SK-N-SH treated with all-trans-retinoic acid at 6 μM for 48 hours (cell line): ENCODE measurements around the gene SLC37A1.

ENCODE experiments used
- ATAC-seq: fragments of 200-7000 bp; cut with Tn5 transposase; 3 replicates; pipeline ENCODE4 v1.9.1; 2020; ENCODE audit warnings: mild to moderate bottlenecking, moderate library complexity
- ARNTL ChIP-seq: fragments of 450-650 bp; formaldehyde crosslinking; IDR thresholded peaks from 2 replicates; pipeline ENCODE4 v1.5.0; 2020; ENCODE audit warnings: low read depth, mild to moderate bottlenecking, moderate library complexity, borderline replicate concordance
- BACH2 ChIP-seq: fragments of 250-450 bp; sonication (Bioruptor Pico); IDR thresholded peaks from 2 replicates; pipeline ENCODE4 v1.9.0; 2021; ENCODE audit warnings: mild to moderate bottlenecking, borderline replicate concordance
- CSDC2 ChIP-seq: fragments of 250-450 bp; sonication (Bioruptor Pico); IDR thresholded peaks from 2 replicates; pipeline ENCODE4 v1.5.0; 2020; ENCODE audit warnings: mild to moderate bottlenecking, moderate library complexity
- ESRRG ChIP-seq: fragments of 250-450 bp; sonication (Bioruptor Pico); IDR thresholded peaks from 2 replicates; pipeline ENCODE4 v1.6.1; 2021; ENCODE audit warnings: mild to moderate bottlenecking
- GLIS3 ChIP-seq: fragments of 250-450 bp; sonication (Bioruptor Pico); IDR thresholded peaks from 2 replicates; pipeline ENCODE4 v1.5.0; 2020; ENCODE audit warnings: mild to moderate bottlenecking, moderate library complexity
- ISL1 ChIP-seq: fragments of 250-450 bp; sonication (Bioruptor Pico); IDR thresholded peaks from 2 replicates; pipeline ENCODE4 v2.1.2; 2022; ENCODE audit warnings: mild to moderate bottlenecking, moderate library complexity
- OSR1 ChIP-seq: fragments of 250-450 bp; sonication (Bioruptor Pico); IDR thresholded peaks from 2 replicates; pipeline ENCODE4 v1.8.0; 2022; ENCODE audit warnings: moderate library complexity, mild to moderate bottlenecking, inconsistent platforms
- PPARA ChIP-seq: fragments of 250-450 bp; sonication (Bioruptor Pico); IDR thresholded peaks from 2 replicates; pipeline ENCODE4 v1.5.0; 2020; ENCODE audit warnings: mild to moderate bottlenecking, borderline replicate concordance
- RARB ChIP-seq: fragments of 250-450 bp; sonication (Bioruptor Pico); IDR thresholded peaks from 2 replicates; pipeline ENCODE4 v1.8.0; 2021; ENCODE audit warnings: mild to moderate bottlenecking, moderate library complexity
- SNAI2 ChIP-seq: fragments of 250-450 bp; sonication (Bioruptor Pico); IDR thresholded peaks from 2 replicates; pipeline ENCODE4 v1.5.0; 2020; ENCODE audit warnings: mild to moderate bottlenecking, moderate library complexity
- TCF4 ChIP-seq: fragments of 250-450 bp; sonication (Bioruptor Pico); IDR thresholded peaks from 2 replicates; pipeline ENCODE4 v1.8.0; 2021; ENCODE audit warnings: mild to moderate bottlenecking, moderate library complexity, borderline replicate concordance
- TOX ChIP-seq: fragments of 250-450 bp; sonication (Bioruptor Pico); IDR thresholded peaks from 2 replicates; pipeline ENCODE4 v1.8.0; 2021; ENCODE audit warnings: mild to moderate bottlenecking, moderate library complexity, borderline replicate concordance
- ZC3H10 ChIP-seq: fragments of 250-450 bp; sonication (Bioruptor Pico); IDR thresholded peaks from 2 replicates; pipeline ENCODE4 v1.5.1; 2021; ENCODE audit warnings: mild to moderate bottlenecking, moderate library complexity
- ZFP3 ChIP-seq: fragments of 250-450 bp; sonication (Bioruptor Pico); IDR thresholded peaks from 2 replicates; pipeline ENCODE4 v1.5.0; 2020; ENCODE audit warnings: mild to moderate bottlenecking, moderate library complexity
- ZFP30 ChIP-seq: fragments of 450-650 bp; formaldehyde crosslinking; IDR thresholded peaks from 2 replicates; pipeline ENCODE4 v1.5.0; 2022; ENCODE audit warnings: mild to moderate bottlenecking, moderate library complexity
- ZNF565 ChIP-seq: fragments of 450-650 bp; formaldehyde crosslinking; conservative IDR thresholded peaks from 2 replicates; pipeline ENCODE4 v1.5.0; 2020; ENCODE audit warnings: low read depth, mild to moderate bottlenecking, moderate library complexity
- ZNF70 ChIP-seq: fragments of 450-650 bp; formaldehyde crosslinking; IDR thresholded peaks from 2 replicates; pipeline ENCODE4 v1.5.0; 2020; ENCODE audit warnings: mild to moderate bottlenecking, moderate library complexity
- ZNF8 ChIP-seq: fragments of 450-650 bp; formaldehyde crosslinking; IDR thresholded peaks from 2 replicates; pipeline ENCODE4 v1.5.0; 2020; ENCODE audit warnings: mild to moderate bottlenecking, moderate library complexity
- TF ChIP-seq, protein P1 (sequence below): fragments of 250-450 bp; sonication (Bioruptor Pico); IDR thresholded peaks from 2 replicates; pipeline ENCODE4 v1.5.0; 2020; ENCODE audit warnings: mild to moderate bottlenecking, moderate library complexity
- TF ChIP-seq, protein P2 (sequence below): fragments of 250-450 bp; sonication (Bioruptor Pico); IDR thresholded peaks from 2 replicates; pipeline ENCODE4 v1.5.1; 2020; ENCODE audit warnings: low read depth, mild to moderate bottlenecking, moderate library complexity
- TF ChIP-seq, protein P3 (sequence below): fragments of 250-450 bp; sonication (Bioruptor Pico); IDR thresholded peaks from 2 replicates; pipeline ENCODE4 v1.5.1; 2021; ENCODE audit warnings: mild to moderate bottlenecking, moderate library complexity
- TF ChIP-seq, protein P4 (sequence below): fragments of 250-450 bp; sonication (Bioruptor Pico); IDR thresholded peaks from 2 replicates; pipeline ENCODE4 v1.8.0; 2020; ENCODE audit warnings: mild to moderate bottlenecking, moderate library complexity, borderline replicate concordance

The SLC37A1 gene

DNA sequence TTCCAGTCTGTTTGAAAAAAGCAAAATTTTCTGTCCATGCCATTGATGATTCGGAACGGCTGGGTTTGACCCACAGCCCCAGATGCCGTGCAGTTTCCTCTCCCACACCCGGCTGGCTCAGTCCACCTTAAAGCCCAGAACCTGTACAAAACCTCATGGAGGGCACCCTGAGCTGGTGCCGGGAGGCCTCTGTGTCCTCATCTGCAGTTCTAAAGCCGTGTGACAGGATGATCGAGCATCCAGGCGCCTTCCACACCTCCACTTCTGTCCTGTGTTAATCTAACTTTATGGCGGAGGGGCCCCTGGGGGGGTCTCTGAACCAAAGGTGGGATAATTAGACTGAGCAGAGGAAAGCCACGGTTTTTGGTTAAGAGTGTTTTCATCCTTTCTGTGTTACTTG lies 49.6 kb downstream of the SLC37A1 start:
- TF ChIP-seq GLIS3 (CRISPR knock-in tag) (no peak), ISL1 (CRISPR knock-in tag) (no peak), ZNF565 (no peak), CSDC2 (CRISPR knock-in tag) (no peak), ZNF8 (CRISPR knock-in tag) (no peak), PPARA (CRISPR knock-in tag) (no peak), TCF4 (CRISPR knock-in tag) (no peak), BACH2 (CRISPR knock-in tag) (no peak)
- no peak for ATAC-seq

DNA sequence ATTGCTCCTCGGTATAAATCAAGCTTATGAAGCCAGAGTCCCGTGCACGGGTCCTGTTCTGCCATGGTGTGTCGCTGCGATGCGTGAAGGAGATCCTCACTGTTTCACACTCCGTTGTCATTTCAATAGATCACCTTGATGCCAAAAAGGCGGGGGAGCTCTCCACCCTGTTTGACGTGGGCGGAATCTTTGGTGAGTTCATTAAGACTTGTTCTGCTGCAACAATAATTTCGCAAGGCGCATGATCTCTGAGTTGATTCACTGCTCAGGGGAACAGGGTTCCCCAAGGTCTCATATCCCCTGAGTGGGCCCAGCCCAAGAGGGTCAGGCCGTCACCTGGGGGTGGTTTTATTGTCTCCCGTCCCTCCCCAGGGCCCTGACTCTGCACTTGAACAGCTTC lies 50.0 kb downstream of the SLC37A1 start:
- ATAC-seq = no peak
- TF ChIP-seq ARNTL (CRISPR knock-in tag) = no peak
- TF ChIP-seq RARB (CRISPR knock-in tag) = no peak
- TF ChIP-seq GLIS3 (CRISPR knock-in tag) = no peak
- no peak for TF ChIP-seq ZNF565
- TF ChIP-seq ZFP30 = no peak
- TF ChIP-seq, protein P1, sequence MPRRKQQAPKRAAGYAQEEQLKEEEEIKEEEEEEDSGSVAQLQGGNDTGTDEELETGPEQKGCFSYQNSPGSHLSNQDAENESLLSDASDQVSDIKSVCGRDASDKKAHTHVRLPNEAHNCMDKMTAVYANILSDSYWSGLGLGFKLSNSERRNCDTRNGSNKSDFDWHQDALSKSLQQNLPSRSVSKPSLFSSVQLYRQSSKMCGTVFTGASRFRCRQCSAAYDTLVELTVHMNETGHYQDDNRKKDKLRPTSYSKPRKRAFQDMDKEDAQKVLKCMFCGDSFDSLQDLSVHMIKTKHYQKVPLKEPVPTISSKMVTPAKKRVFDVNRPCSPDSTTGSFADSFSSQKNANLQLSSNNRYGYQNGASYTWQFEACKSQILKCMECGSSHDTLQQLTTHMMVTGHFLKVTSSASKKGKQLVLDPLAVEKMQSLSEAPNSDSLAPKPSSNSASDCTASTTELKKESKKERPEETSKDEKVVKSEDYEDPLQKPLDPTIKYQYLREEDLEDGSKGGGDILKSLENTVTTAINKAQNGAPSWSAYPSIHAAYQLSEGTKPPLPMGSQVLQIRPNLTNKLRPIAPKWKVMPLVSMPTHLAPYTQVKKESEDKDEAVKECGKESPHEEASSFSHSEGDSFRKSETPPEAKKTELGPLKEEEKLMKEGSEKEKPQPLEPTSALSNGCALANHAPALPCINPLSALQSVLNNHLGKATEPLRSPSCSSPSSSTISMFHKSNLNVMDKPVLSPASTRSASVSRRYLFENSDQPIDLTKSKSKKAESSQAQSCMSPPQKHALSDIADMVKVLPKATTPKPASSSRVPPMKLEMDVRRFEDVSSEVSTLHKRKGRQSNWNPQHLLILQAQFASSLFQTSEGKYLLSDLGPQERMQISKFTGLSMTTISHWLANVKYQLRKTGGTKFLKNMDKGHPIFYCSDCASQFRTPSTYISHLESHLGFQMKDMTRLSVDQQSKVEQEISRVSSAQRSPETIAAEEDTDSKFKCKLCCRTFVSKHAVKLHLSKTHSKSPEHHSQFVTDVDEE (CRISPR knock-in tag) = no peak
- TF ChIP-seq, protein P2, sequence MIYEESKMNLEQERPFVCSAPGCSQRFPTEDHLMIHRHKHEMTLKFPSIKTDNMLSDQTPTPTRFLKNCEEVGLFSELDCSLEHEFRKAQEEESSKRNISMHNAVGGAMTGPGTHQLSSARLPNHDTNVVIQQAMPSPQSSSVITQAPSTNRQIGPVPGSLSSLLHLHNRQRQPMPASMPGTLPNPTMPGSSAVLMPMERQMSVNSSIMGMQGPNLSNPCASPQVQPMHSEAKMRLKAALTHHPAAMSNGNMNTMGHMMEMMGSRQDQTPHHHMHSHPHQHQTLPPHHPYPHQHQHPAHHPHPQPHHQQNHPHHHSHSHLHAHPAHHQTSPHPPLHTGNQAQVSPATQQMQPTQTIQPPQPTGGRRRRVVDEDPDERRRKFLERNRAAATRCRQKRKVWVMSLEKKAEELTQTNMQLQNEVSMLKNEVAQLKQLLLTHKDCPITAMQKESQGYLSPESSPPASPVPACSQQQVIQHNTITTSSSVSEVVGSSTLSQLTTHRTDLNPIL (CRISPR knock-in tag) = no peak
- TF ChIP-seq TCF4 (CRISPR knock-in tag) = no peak
- TF ChIP-seq, protein P3, sequence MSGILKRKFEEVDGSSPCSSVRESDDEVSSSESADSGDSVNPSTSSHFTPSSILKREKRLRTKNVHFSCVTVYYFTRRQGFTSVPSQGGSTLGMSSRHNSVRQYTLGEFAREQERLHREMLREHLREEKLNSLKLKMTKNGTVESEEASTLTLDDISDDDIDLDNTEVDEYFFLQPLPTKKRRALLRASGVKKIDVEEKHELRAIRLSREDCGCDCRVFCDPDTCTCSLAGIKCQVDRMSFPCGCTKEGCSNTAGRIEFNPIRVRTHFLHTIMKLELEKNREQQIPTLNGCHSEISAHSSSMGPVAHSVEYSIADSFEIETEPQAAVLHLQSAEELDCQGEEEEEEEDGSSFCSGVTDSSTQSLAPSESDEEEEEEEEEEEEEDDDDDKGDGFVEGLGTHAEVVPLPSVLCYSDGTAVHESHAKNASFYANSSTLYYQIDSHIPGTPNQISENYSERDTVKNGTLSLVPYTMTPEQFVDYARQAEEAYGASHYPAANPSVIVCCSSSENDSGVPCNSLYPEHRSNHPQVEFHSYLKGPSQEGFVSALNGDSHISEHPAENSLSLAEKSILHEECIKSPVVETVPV = no peak
- TF ChIP-seq, protein P4, sequence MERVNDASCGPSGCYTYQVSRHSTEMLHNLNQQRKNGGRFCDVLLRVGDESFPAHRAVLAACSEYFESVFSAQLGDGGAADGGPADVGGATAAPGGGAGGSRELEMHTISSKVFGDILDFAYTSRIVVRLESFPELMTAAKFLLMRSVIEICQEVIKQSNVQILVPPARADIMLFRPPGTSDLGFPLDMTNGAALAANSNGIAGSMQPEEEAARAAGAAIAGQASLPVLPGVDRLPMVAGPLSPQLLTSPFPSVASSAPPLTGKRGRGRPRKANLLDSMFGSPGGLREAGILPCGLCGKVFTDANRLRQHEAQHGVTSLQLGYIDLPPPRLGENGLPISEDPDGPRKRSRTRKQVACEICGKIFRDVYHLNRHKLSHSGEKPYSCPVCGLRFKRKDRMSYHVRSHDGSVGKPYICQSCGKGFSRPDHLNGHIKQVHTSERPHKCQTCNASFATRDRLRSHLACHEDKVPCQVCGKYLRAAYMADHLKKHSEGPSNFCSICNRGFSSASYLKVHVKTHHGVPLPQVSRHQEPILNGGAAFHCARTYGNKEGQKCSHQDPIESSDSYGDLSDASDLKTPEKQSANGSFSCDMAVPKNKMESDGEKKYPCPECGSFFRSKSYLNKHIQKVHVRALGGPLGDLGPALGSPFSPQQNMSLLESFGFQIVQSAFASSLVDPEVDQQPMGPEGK = no peak
- no peak for TF ChIP-seq ZNF70 (CRISPR knock-in tag)
- no peak for TF ChIP-seq ZNF8 (CRISPR knock-in tag)
- TF ChIP-seq SNAI2 (CRISPR knock-in tag) = no peak
- no peak for TF ChIP-seq PPARA (CRISPR knock-in tag)
- TF ChIP-seq BACH2 (CRISPR knock-in tag) = no peak
- TF ChIP-seq ZFP3 = no peak
- TF ChIP-seq CSDC2 (CRISPR knock-in tag) = no peak

DNA sequence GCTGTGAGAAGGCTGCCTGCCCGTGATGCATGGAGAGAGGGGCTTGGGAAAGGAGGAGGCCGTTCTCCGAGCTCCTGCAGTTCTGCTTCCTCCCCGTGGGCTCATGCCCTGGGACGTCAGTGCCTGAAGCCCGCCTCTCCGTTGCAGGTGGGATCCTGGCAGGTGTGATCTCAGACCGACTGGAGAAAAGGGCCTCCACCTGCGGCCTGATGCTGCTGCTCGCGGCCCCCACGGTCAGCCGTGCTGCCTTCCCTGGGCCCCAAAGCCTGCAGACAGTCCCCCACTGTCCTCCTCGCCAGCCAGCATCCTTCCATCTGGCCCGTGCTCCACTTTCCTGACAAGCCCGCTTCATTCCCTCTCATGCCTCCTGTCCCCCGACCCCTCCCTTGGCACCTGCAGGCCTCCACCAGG lies 50.9 kb downstream of the SLC37A1 start:
- no peak for ATAC-seq
- TF ChIP-seq OSR1 (CRISPR knock-in tag) (no peak), ZNF70 (CRISPR knock-in tag) (no peak), CSDC2 (CRISPR knock-in tag) (no peak), TCF4 (CRISPR knock-in tag) (no peak), ZC3H10 (CRISPR knock-in tag) (no peak), ARNTL (CRISPR knock-in tag) (no peak), ZFP3 (no peak), TOX (no peak), ESRRG (CRISPR knock-in tag) (no peak), ISL1 (CRISPR knock-in tag) (no peak), GLIS3 (CRISPR knock-in tag) (no peak), ZFP30 (no peak), ZNF565 (no peak)
- TF ChIP-seq, protein P4 = no peak
- TF ChIP-seq, protein P1 (CRISPR knock-in tag) = no peak
- TF ChIP-seq, protein P2 (CRISPR knock-in tag) = no peak
